ENCODE measurements around the gene ARHGAP26.
A peak's percentile ranks its signal among the peaks of the same experiment; 100 is the strongest.

ARHGAP26 gene

GRCh38 chr5:142852416-142853198, 82.4 kb downstream of the ARHGAP26 start:
- no peak for DNase-seq

DNA sequence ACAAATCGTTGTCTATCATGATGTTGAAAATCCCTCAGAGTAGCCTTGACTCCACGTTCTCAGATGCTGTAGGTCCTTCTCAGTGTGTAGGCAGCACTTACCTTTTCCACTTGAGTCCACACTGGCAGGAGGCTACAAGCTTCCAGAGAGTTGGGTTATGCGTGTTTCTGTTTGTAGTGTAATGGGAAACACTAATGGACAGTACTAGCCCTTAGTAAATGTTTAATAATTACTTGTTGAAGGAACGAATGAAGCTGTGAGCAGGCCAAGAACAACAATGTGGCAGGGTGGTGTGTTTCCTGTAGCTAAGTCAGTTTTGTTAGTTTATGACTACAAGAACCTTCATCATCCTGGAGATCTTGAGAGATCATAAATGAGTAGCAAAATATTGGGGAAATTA, 83.5 kb downstream of the ARHGAP26 start:
- DNase-seq, result no peak

- DNase-seq, result no peak
Measured at GRCh38 chr5:142856269-142856782, 86.1 kb downstream of the ARHGAP26 start.

GRCh38 chr5:142857405-142857804, 87.2 kb downstream of the ARHGAP26 start:
- no peak for DNase-seq

- no peak for DNase-seq
Measured at GRCh38 chr5:142859037-142859436, 88.9 kb downstream of the ARHGAP26 start.

- no peak for DNase-seq
Measured at GRCh38 chr5:142860270-142860669, 90.1 kb downstream of the ARHGAP26 start.

GRCh38 chr5:142861011-142861410, 90.8 kb downstream of the ARHGAP26 start:
- DNase-seq, result no peak

DNA sequence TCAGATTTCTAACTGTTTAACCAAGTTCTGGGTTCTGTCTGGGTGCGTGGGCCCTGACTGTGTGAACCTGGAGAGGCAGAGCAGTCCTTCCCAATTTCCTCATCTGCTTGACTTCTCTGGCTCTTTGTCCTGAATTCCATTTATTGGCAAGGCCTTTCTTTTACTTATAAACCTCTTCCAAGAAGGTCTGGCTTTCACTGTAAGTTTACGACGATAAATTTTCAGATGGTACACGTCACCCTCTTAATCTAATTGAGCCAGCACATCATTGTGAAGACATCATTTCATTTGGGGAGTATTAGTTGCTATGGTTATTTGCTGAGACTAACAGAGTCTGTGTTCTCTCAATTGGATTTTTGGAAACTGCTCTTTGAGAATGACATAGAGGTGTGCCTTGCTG, 92.4 kb downstream of the ARHGAP26 start:
- DNase-seq, result no peak

DNA sequence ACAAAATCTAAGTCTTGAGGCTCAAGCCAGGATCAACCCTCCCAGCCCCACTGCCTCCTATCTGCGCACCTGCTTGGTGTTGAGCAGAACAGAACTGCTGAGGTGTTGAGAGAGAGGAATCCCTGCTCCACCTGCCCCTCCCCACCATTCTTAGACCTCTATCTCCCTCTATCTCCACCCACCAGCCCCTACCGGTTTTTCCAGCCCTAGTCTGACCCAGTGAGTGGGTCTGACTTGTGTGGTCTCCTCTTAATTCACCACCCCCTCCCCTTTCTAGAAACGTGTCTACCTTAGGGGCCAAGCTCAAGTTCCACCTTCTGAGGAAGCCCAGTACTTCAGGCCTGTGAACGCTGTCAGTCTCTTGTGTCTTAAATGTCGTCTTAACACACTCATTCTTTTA, 93.7 kb downstream of the ARHGAP26 start:
- no peak for DNase-seq

DNA sequence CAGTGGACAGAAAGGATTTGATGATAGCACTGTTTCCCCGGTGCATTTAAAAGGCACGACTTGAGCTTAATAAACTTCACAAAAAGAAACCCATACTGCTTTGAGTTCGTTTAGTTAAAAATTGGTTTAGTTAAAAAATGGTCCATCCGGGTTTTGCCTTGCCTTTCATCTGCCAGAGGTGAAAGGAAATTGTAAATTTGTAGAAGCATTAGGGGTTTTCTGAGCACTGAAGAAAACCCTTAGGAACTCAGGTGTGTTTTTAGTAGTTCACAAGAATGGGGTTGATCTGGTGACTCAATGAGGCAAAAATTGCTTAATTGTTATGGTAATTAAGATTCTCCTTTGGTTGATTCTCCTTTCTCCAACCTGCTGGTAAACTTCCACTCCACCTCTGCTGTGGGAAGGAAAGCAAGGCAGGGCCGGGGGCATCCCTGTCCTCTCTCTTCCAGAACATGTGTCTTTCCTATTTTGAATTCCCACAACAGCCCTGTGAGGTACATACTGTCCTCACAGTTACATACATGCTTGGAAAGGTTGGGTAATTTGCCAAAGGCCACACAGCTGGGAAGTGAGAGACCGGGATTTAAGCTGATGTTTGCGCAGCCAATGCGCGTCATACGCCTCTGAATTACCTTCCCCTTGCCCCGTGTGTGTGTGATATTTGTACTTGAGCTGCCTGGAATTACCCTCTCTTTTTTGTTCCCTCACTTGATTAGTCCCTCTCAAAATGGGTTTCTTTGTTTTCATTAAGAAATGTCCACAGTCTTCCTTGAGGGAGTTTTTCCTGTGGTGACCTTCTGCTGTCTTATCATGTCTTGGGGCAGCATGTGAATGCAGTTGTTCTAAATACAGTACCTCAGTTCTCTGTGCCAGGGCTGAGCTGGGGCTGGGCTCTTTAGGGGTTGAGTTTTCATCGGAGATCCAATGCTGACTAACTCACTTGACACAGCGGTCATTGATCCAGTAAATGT, 94.4 kb downstream of the ARHGAP26 start:
- DNase-seq, result no peak

- DNase-seq, result no peak
Measured at GRCh38 chr5:142865631-142866030, 95.5 kb downstream of the ARHGAP26 start.

- peak; percentile 2 to 32 for DNase-seq
Measured at GRCh38 chr5:142866563-142867275, 96.5 kb downstream of the ARHGAP26 start.

GRCh38 chr5:142869886-142870285, 99.7 kb downstream of the ARHGAP26 start:
- no peak for DNase-seq

GRCh38 chr5:142870532-142871362, 100.6 kb downstream of the ARHGAP26 start:
- DNase-seq, result no peak

- DNase-seq, result no peak
Measured at GRCh38 chr5:142871363-142872193, 101.4 kb downstream of the ARHGAP26 start.

DNA sequence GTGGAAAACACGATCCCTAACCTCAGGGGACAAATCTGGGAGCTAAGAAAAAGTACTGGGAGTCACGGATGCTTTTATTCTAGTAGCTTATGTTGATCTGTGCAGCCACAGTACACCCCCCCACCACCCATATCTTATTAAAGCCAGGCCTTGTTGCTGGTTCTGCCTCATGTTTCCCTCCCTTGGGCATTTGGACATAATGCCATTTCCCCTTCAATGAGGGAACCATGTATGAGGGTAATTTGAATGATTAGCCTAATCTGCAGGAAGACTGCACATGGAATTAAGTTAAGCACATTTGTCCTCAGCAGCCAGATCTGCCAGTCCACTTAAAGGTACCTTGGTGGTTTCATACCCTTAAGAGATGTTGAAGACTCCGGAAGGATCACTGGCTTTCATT, 102.0 kb downstream of the ARHGAP26 start:
- no peak for DNase-seq

- no peak for DNase-seq
Measured at GRCh38 chr5:142872795-142873194, 102.6 kb downstream of the ARHGAP26 start.

DNA sequence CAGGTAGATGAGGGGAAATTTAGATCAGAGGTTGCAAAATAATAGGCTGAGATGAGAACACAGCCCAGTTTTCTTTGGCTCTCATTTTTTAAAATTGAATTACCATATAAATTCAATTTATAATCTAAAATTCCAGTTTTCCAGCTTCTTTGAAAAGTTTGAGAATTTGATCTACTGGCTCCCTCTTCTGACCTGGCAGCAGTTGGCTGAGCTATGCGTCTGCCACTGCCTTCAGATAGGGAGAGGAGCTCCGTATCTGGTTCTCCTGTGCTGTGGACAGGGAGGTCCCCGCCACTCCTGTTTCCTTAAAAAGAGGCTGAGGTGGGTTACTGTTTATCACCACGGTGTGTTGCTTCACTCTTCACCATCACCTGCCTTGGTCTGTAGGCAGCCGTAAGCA, 103.7 kb downstream of the ARHGAP26 start:
- DNase-seq, result no peak

- DNase-seq, result no peak
Measured at GRCh38 chr5:142874540-142874939, 104.4 kb downstream of the ARHGAP26 start.

DNA sequence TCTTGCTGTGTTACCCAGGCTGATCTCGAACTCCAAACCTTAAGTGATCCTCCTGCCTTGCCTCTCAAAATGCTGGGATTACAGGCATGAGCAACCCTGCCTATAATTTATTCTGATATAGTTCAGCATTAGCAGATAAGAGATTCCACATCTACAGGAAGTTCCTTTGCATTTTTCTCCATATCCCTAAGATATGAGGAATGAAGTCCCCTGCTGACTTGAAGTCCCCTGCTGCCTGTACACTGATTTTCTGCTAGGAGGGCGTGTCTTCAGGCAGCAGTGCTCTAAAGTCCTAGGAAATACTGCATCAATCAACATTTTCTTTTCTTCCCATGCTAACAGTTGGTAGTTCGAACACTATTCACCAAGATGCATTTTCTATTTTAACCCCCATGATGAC, 105.8 kb downstream of the ARHGAP26 start:
- DNase-seq, result no peak

- DNase-seq, result no peak
Measured at GRCh38 chr5:142876817-142877216, 106.6 kb downstream of the ARHGAP26 start.
